IPS-20b (cell line): Measurements from ENCODE around the gene PELO.
"Not testable (repeated sequence)": the region's sequence is repeated elsewhere in the genome, so short reads cannot be mapped to it uniquely, and the experiment has no call there.

Experiments used
- H3K27ac ChIP-seq: one replicate; pipeline ENCODE4 v1.5.1; 2013; ENCODE audit warnings: low read length
- H3K27me3 ChIP-seq: 2 replicates; pipeline ENCODE4 v1.6.1; 2013; ENCODE audit warnings: mild to moderate bottlenecking, low read length, inconsistent platforms; ENCODE audit not compliant: insufficient read depth
- H3K36me3 ChIP-seq: 2 replicates; pipeline ENCODE4 v1.6.1; 2013; ENCODE audit warnings: low read depth, mild to moderate bottlenecking, inconsistent platforms, low read length, moderate library complexity; ENCODE audit not compliant: insufficient read depth
- H3K4me1 ChIP-seq: 2 replicates; pipeline ENCODE4 v1.6.1; 2013; ENCODE audit warnings: mild to moderate bottlenecking, control low read depth, inconsistent platforms, low read length, moderate library complexity; ENCODE audit not compliant: insufficient read depth
- H3K4me3 ChIP-seq: 2 replicates; pipeline ENCODE4 v1.5.1; 2013; ENCODE audit warnings: mild to moderate bottlenecking, low read length, inconsistent platforms
- H3K9ac ChIP-seq: 2 replicates; pipeline ENCODE4 v1.6.1; 2013; ENCODE audit warnings: low read depth, mild to moderate bottlenecking, inconsistent platforms, low read length, moderate library complexity
- H3K9me3 ChIP-seq: 2 replicates; pipeline ENCODE4 v1.6.1; 2013; ENCODE audit warnings: mild to moderate bottlenecking, low read depth, low read length, inconsistent platforms; ENCODE audit not compliant: insufficient read depth

The PELO gene

DNA sequence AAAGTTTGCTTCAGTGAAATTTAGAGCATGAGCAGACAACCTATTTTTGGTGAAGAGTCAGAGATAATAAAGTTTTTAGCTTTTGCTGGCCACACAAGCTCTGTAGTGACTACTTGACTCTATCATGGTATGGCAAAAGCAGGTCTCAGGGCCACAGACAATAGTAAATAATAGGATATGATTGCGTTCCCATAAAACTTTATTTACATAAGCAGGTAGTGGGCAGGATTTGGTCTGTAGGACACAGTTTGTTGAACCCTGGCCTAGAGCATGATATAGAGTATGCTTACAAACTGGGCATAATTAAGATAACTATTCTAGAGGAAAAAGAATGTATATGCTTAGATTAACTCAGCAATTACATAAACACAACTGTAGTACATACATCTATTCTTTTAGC is 30.1 kb downstream of the PELO start:
- H3K27ac ChIP-seq = no peak overlapping the region
- no peaks in the 10 kb centered on the region for H3K36me3 ChIP-seq
- no peaks in the 10 kb centered on the region for H3K9me3 ChIP-seq
- no peaks in the 10 kb centered on the region for H3K27me3 ChIP-seq
- H3K4me3 ChIP-seq = no peak overlapping the region
- H3K9ac ChIP-seq = no peak overlapping the region
- peaks cover 18% of the 10 kb centered on the region for H3K4me1 ChIP-seq

DNA sequence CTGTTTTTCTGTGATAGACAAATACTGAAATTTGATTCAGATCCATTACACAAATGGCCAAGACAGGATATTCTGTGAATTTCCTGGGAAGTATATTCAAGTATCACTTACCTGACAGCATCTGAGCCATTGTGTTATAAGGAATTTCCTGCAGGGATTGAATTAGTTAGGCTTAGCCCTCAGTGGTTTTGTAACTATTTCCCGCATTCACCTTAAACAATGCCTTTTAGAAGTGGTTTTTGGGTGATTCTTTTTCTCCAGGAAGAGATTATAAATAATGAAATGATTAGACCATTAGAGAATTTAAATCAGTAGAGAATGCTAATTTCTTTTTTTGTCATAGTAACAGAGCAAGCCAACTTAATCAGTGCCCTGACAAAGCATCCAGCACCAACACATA is 30.6 kb downstream of the PELO start:
- Histone ChIP-seq H3K9ac (no peak overlapping the region), H3K9me3 (no peaks in the 10 kb centered on the region), H3K4me1 (peaks cover 18% of the 10 kb centered on the region), H3K4me3 (no peak overlapping the region), H3K27me3 (no peaks in the 10 kb centered on the region), H3K36me3 (no peaks in the 10 kb centered on the region), H3K27ac (no peak overlapping the region)

- H3K4me1 ChIP-seq = peaks cover 18% of the 10 kb centered on the region
- H3K9ac ChIP-seq, H3K27ac ChIP-seq, H3K4me3 ChIP-seq, H3K27me3 ChIP-seq, H3K9me3 ChIP-seq, H3K36me3 ChIP-seq: not testable (repeated sequence)
These were observed 31.1 kb downstream of the PELO start for GRCh38 chr5:52818807-52819206.

- no peaks in the 10 kb centered on the region for H3K9me3 ChIP-seq
- H3K27me3 ChIP-seq = no peaks in the 10 kb centered on the region
- no peaks in the 10 kb centered on the region for H3K36me3 ChIP-seq
- peaks cover 18% of the 10 kb centered on the region for H3K4me1 ChIP-seq
- no peak overlapping the region for H3K4me3 ChIP-seq
- H3K27ac ChIP-seq = no peak overlapping the region
- H3K9ac ChIP-seq = no peak overlapping the region
These were observed 34.2 kb downstream of the PELO start for GRCh38 chr5:52821901-52822300.

GRCh38 chr5:52822437-52822836 is 34.7 kb downstream of the PELO start:
- Histone ChIP-seq H3K9me3 (no peaks in the 10 kb centered on the region; the same call in 1 of the 2 replicates), H3K9ac (no peak overlapping the region), H3K36me3 (no peaks in the 10 kb centered on the region), H3K27me3 (no peaks in the 10 kb centered on the region), H3K4me3 (no peak overlapping the region), H3K4me1 (peaks cover 14% of the 10 kb centered on the region), H3K27ac (no peak overlapping the region)

DNA sequence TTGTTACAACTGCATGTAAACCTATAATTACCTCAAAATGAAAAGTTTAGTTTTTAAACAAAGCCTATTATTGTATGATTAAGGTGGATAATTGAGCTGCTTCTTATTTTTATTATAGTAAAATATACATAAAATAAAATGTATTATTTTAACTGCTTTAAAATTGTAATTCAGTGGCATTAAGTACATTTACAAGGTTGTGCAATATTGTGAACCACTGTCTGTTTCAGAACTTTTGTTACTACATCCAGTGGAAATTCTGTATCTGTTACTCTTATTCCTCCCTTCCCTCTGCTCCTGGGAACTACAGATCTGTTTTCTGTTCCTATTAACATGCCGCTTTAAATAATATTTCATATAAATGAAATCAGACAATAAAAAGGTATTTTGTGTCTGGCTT is 37.1 kb downstream of the PELO start:
- H3K4me1 ChIP-seq = no peaks in the 10 kb centered on the region
- H3K36me3 ChIP-seq = no peaks in the 10 kb centered on the region
- peaks cover 6% of the 10 kb centered on the region; the same call in 1 of the 2 replicates for H3K9me3 ChIP-seq
- no peak overlapping the region for H3K4me3 ChIP-seq
- no peak overlapping the region for H3K27ac ChIP-seq
- H3K9ac ChIP-seq = no peak overlapping the region
- H3K27me3 ChIP-seq = no peaks in the 10 kb centered on the region

GRCh38 chr5:52825826-52826225 is 38.1 kb downstream of the PELO start:
- Histone ChIP-seq H3K27me3 (no peaks in the 10 kb centered on the region), H3K4me3 (no peak overlapping the region), H3K36me3 (no peaks in the 10 kb centered on the region), H3K9ac (no peak overlapping the region), H3K4me1 (no peaks in the 10 kb centered on the region), H3K27ac (no peak overlapping the region), H3K9me3 (peaks cover 6% of the 10 kb centered on the region; the same call in 1 of the 2 replicates)

- Histone ChIP-seq H3K4me1 (no peaks in the 10 kb centered on the region), H3K27ac (no peak overlapping the region), H3K9ac (no peak overlapping the region), H3K36me3 (no peaks in the 10 kb centered on the region), H3K4me3 (no peak overlapping the region), H3K27me3 (no peaks in the 10 kb centered on the region), H3K9me3 (peaks cover 6% of the 10 kb centered on the region; the same call in 1 of the 2 replicates)
These were observed 40.1 kb downstream of the PELO start for GRCh38 chr5:52827815-52828214.

DNA sequence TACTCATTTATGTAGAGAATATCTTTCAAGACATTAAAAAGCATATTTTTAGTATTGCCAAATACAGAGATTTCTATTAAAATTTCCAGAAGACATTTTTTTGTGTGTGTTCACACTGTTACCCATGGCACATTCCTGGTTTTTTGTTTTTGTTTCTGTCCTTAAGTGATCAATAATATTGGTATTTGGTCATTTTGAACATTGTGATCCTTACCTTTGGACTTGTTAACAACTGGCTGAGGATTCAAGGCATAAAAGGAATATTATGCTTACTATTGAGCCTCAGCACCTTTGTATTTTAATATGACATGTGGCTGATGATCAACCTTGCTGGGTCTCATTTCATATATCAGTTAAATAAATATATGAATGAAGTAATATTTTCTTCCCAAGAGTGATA is 41.9 kb downstream of the PELO start:
- H3K4me3 ChIP-seq = no peak overlapping the region
- H3K36me3 ChIP-seq = no peaks in the 10 kb centered on the region
- peaks cover 6% of the 10 kb centered on the region; the same call in 1 of the 2 replicates for H3K9me3 ChIP-seq
- H3K4me1 ChIP-seq = no peaks in the 10 kb centered on the region
- no peak overlapping the region for H3K27ac ChIP-seq
- H3K9ac ChIP-seq = no peak overlapping the region
- H3K27me3 ChIP-seq = no peaks in the 10 kb centered on the region

DNA sequence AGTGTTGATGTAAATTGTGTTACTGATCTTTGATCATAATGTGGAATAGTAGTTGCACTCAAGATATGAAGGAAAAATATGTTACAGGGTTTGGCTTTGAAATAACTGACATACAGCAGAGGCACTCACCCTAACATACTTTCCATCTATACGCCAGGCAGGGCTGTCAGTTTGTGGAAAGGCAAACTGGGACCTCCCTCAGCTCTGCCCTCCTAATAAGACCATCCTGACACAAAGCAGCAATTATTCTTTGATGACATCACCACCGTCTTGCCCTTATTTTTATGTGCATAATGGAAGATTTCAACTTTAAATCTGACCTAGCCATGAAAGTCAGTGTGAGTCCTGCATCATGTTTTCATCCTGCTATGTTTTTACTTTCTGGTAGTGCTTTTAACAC is 42.9 kb downstream of the PELO start:
- H3K27me3 ChIP-seq = no peaks in the 10 kb centered on the region
- H3K4me1 ChIP-seq = no peaks in the 10 kb centered on the region
- no peaks in the 10 kb centered on the region for H3K36me3 ChIP-seq
- H3K9ac ChIP-seq = no peak overlapping the region
- H3K4me3 ChIP-seq = no peak overlapping the region
- peaks cover 6% of the 10 kb centered on the region; the same call in 1 of the 2 replicates for H3K9me3 ChIP-seq
- H3K27ac ChIP-seq = no peak overlapping the region

GRCh38 chr5:52831786-52832511 is 44.2 kb downstream of the PELO start:
- Histone ChIP-seq H3K4me3 (no peak overlapping the region), H3K9me3 (peaks cover 6% of the 10 kb centered on the region; the same call in 1 of the 2 replicates), H3K9ac (no peak overlapping the region), H3K36me3 (no peaks in the 10 kb centered on the region), H3K27me3 (no peaks in the 10 kb centered on the region), H3K4me1 (no peaks in the 10 kb centered on the region), H3K27ac (no peak overlapping the region)

DNA sequence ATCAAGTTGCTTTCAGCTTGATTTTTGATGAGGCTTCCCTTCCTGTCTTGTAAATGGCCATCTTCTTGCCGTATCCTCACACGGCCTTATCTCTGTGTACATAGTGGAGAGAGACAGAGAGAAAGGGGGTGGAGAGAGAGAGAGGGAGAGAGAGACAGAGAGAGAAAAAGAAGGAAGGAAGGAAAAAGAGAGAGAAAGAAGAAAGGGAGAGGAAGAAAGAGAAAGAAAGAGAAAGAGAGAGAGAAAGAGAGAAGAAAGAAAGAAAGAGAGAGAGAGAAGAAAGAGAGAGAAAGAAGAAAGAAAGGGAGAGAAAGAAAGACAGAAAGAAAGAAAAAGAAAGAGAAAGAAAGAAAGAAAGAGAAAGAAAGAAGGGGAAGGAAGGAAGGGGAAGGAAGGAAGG is 46.6 kb downstream of the PELO start:
- Histone ChIP-seq H3K4me3 (no peak overlapping the region), H3K27ac (no peak overlapping the region), H3K36me3 (no peaks in the 10 kb centered on the region), H3K27me3 (no peaks in the 10 kb centered on the region), H3K9me3 (no peaks in the 10 kb centered on the region), H3K4me1 (no peaks in the 10 kb centered on the region), H3K9ac (no peak overlapping the region)
